ENCODE measurements around the gene PDF. TPM values are rescaled to one million over a fixed set of nuclear protein-coding genes. Genes with fewer than 3 reads are reported as not detected.
"Not testable (repeated sequence)": the region's sequence is repeated elsewhere in the genome, so short reads cannot be mapped to it uniquely, and the experiment has no call there.

Gene PDF
- total RNA-seq, 1 experiment from 2014 or later, result 12.7 TPM

DNA sequence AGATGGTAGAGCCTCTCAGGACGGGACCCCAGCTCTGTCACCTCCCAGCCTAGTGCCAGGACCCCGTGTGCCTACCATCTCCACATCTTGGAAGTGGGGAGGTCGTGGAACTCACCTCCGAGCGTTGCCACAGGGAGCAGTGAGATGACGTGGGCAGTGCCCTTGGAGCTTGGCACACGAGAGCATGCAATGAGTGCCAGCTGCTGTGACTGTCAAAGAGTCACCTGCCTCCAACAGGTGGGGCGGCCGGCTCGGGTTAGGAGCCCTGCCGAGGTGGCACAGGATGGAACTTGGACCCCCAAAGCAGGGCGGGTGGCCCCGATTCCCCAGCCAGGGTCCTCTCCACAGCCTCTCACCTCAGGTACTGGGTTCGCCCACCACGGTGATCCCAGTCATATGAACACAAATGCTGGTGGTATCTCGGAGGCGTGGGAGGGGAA lies 13.8 kb downstream of the PDF start:
- DNase-seq (ENCODE audit: low read depth), result no peak

DNA sequence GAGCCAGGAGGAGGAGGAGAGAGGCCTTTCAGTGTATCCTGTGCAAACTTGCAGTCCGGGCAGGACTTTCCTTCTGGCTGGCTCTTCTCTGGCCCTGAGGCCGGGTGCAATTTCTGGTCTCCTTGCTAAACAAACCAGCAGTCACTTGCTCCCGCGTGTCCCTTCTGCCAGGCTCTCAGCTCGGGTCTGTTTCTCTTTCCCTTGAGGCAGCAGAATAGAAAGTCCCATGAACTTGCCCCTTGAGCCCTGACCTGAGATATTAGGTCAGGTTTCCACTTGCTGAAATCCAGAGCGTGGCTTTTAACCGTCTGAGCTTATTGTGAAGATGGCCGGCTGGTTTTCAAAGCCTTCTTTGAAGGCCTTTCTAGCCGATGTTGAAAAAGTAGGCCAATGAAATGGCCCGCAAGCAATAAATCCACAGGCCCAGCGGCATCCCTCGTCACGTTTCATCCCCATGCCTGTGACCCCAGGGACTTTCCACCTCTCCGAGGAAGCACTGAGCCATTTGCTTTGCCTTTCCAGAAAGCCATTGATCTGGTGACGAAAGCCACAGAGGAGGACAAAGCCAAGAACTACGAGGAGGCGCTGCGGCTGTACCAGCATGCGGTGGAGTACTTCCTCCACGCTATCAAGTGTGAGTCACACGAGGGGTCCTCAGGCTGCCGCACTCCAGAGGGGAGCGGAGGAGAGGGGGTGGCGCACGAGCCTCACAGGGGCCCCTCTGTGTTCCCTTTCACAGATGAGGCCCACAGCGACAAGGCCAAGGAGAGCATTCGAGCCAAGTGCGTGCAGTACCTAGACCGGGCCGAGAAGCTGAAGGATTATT lies 14.7 kb downstream of the PDF start:
- peak; percentile 34 for DNase-seq (ENCODE audit: low read depth)

DNA sequence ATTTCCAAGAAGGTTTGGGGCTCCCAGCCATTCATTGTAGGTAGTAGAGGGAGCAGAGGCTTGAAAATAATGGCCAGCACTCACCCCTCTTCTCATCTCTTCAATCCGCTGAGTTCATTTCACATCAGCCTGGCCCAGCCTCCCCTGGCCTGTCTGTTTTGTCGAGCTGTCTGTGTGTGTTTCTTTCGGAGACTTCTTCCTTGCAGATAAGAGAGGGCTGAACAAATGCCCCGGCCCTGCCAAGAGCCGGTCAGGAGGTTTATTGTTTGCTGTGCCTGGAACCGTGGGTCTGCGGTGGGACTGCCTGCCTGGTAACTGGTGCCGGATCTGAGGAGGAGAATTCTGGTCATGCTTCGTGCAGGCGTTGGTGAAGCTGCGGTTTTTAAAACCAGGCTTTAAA lies 15.9 kb downstream of the PDF start:
- no peak for DNase-seq (ENCODE audit: low read depth)

DNA sequence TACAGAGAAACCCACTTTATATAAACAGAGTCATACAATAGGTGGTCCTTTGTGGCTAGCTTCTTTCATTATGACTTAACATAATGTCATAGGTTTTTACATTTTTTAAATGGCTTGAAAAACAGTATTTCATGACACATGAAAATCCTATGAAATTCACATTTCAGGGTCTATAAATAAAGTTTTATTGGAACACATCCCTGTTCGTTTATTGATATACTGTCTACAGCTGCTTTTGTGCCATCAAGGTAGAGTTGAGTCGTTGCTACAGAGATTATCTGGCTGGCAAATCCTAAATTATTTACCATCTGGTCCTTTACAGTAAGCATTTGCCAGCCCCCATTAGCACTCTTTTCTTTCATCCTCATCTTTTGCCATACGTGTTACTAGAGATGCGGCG lies 16.9 kb downstream of the PDF start:
- no peak for DNase-seq (ENCODE audit: low read depth)

DNA sequence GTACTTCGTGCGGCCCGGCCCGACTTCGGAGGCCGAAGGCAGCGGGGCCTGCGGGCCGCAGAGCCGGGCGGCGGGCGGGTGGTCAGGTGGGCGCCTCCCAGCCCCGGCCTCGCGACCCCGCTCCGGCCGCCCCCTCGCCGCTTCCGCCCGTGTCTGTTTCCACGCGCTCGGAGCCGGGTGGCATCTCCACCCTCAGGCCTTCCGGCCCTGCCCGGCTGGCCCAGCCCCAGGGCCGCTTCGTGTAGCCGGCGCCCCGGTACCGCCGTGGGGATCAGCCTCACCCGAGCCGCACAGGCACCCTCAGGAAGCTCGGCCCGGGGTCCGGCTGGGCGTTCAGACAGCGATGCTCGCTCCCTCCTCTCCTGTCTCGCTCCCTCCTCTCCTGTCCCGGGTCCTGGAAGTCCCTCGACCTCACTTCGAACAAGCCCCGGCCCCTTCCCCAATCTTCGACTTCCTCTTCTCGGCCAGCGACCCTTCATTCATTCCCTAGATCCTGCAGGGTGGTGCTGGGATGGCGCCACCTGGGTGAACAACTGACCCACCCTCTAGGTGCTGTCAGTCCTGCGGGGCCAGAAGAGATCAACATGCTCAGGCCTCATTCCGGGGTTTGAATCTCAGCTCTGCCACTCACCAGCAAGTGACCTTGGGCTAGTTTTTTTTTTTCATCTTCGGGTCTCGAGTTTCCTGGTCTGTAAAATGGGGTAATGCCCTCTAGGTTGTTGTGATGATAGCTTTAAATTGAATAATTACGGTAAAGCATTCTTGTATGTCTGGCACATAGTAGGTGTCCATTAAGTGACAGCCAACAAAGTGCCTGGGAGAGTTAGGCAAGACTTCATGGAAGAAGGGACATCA lies 18.6 kb downstream of the PDF start:
- peak; percentile 36 for DNase-seq (ENCODE audit: low read depth)

DNA sequence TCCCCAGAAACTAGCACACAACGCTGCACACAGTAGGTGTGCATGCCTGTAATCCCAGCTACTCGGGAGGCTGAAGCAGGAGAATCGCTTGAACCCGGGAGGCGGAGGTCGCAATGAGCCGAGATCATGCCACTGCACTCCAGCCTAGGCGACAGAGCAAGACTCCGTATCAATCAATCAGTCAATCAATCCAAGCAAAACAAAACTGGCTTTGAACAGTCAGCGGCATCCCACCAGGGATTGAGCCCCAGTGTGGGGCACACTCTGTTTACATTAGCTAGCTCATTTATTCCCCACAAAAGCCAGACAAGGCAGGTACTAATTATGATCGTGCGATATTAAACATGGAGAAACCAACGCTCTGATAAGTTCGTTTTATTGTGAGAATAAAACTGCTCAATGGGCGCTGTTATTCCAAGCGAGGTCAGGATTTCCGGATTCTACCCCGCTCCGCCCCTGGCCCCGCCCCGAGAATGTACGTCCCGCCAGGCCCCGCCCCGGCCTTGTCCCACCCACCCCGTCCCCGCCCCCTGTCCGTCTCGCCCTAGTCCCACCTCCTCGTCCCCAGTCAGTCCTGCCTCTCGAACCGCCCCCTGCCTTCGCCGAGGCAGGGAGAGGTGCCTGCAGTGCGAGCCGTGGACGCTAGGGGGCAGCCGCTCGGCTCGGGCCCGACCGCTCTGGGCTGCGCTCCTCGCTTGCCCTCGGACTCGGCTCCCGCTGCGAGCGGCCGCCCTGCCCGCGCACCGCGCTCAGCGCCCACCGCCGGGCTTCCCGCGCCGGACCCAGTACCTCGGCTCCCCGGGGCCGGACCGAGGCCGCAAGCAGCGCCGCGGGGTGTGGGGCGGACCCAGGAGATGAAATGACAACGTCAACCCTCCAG lies 19.5 kb downstream of the PDF start, which contains the start of gene VPS4A:
VPS4A (plus strand) TSS at position 698 of the 880 bp plus-strand sequence; CDS start at position 860, 162 bp downstream.
- peak; percentile 91 for DNase-seq (ENCODE audit: low read depth)

DNA sequence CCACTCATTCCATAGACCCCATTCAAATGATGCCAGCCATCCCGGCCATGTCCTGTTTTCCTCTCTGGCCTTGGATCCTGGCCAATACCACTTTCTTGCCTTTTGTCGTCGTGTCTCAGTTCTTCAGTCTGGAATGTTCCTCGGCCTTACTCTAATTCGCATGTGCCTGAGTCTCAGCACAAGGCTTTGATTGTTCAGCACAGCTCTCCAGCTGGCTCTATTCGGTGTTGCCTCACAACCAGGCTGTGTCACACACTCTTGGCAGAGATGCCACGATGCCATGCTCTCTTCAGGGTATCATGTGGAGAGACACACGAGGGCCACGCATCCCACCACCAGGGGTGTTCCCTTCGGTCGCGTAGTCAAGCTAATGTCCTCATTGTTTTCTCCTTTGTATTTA lies 21.1 kb downstream of the PDF start:
- DNase-seq (ENCODE audit: low read depth), result peak; percentile 19

DNA sequence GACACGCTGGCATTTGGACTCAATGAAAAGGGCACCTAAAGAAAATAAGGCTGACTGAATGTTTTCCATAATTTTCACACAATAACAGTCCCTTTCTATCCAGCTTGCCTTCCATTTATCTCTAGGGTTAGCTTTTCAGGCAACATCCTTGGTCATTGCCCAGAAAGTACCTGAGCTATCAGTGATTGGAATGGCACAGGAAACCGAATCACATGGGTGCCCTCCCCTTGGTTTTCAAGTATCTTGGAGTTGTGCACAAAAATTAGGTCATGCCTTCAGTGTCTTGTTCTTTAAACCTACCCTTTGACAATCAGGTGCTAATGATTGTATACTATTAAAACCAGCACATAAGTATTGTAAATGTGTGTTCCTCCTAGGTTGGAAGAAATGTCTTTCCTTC lies 22.5 kb downstream of the PDF start:
- DNase-seq (ENCODE audit: low read depth), result no peak

DNA sequence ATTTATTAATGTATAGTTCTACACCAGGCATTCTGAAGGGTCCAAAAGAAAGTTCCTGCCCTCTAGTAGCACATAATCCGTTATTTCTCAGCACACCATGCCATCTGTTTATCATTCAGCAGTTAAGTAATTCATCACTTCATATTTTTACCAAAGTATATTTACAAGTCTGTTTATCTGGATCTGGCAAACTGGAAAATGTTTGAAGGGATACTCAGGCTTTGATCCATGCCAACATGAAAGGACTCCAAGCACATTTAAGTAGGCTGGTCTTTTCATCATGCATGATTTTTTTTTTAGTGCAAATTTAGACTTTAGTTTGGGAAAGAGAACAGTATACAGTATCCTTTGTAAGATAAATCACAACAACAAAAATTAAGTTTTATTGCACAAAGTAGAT lies 23.3 kb downstream of the PDF start:
- no peak for DNase-seq (ENCODE audit: low read depth)

DNA sequence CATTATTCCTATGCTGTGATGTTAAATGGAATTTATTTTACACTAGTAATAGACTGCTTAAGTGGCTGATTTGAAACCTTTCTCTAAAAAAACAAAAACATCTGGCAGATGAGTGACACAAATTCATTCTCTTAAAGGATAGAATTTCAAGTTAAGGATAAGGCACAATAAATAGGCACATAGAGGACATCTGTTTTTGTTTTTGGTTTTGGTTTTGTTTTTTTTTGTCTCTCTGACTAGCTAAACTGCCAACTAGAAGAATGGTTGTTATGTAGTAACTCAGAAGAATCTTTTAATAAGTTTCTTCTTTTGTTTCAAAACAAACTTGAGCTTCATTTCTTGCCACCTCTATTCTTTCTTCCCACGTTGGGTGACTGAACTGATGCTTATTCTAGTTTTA lies 24.4 kb downstream of the PDF start:
- no peak for DNase-seq (ENCODE audit: low read depth)

DNA sequence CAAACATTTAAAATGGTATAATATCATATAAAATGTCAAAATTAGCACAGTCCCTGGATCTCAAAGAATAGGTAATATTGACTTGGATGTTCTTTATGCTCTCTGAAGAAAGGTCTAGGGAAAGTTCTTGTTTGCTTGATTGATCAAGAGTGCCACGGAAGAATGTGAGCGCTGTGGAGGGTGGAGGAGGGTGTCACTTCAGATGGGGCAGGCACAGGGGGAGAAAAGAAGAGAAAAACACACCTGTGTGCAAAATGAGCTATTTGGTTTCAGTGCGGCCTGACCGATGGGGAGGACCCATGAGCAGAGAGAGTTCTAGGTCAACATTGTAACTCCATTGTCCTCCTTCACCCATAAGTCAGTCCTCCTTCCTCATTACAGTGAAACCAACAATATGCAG lies 28.1 kb downstream of the PDF start:
- no peak for DNase-seq (ENCODE audit: low read depth)

DNA sequence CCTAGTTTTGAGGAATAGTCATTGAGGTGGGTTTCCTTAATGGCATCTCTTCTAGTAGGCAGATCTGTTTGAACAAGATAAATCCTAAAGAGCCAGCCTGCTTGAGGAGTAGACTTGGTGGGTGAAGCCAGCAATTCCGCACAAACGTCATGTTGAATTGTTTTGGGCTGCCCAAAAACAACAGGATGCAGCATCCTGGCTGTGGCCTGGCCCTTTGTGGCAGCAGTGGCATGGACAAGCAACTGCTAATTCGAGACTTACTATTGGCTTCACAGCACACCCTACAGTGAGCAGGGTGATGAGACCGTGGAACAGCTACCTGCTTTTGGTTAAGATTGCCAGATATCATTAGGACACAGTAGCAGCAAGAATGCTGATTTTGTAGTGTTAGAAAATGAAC lies 28.5 kb downstream of the PDF start:
- DNase-seq (ENCODE audit: low read depth), result no peak

DNA sequence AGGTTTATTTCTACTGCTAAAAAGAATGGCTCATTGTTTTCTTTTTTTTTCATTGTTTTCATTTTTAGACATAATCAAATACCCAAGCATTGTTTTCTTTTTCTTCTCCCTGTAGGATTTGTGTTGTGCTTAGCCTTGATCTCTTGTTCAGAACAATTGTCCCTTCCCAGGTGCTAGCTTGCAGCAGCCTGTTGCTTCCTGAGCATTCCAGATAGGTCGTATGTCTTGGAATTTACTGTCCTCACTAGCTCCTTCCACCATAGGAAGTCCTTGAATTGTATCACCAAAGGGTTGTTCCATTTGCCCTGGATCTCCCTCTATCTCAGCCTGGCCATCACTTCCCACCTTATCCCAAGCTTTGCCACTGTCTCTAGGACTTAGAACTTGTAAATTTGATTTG lies 29.2 kb downstream of the PDF start:
- no peak for DNase-seq (ENCODE audit: low read depth)

DNA sequence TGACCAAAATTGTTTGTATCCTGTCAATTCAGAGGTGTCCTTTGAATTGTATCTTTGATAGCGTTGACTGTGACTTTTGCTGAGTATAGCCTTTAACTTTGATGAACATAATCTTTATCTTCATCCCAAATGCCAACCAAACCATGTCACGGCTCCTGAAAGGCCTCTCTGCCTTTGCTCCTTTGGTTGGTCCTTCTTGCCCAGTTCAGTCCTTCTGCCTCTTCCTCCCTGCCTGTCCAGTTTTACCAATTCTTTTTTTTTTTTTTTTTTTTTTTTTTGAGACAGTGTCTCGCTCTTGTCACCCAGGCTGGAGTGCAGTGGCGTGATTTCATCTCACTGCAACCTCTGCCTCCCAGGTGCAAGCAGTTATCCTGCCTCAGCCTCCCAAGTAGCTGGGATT lies 32.1 kb downstream of the PDF start:
- no peak for DNase-seq (ENCODE audit: low read depth)

DNA sequence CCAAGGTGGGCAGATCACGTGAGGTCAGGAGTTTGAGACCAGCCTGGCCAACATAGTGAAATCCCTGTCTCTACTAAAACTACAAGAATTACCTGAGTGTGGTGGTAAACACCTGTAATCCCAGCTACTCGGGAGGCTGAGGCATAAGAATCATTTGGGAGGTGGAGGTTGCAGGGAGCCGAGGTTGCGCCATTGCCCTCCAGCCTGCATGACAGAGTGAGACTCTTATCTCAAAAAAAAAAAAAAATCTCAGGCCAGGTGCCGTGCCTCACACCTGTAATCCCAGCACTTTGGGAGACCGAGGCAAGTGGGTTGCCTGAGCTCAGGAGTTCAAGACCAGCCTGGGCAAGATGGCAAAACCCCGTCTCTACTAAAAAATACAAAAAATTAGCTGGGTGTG lies 33.6 kb downstream of the PDF start:
- not testable (repeated sequence) for DNase-seq (ENCODE audit: low read depth)

DNA sequence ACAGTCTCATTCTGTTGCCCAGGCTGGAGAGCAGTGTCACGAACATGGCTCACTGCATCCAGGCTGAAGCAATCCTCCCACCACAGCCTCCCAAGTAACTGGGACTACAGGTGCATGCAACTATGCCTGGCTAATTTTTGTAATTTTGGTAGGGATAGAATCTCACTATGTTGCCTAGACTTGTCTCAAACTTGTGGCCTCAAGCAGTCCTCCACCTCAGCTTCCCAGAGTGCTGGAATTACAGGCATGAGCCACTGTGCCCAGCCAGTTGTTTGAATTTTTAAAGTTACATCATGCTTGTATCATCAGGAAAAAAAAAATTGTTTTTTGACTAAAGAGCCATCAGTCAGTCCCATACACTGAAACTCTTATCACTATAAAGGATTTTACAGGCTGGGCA lies 36.3 kb downstream of the PDF start:
- DNase-seq (ENCODE audit: low read depth), result no peak

DNA sequence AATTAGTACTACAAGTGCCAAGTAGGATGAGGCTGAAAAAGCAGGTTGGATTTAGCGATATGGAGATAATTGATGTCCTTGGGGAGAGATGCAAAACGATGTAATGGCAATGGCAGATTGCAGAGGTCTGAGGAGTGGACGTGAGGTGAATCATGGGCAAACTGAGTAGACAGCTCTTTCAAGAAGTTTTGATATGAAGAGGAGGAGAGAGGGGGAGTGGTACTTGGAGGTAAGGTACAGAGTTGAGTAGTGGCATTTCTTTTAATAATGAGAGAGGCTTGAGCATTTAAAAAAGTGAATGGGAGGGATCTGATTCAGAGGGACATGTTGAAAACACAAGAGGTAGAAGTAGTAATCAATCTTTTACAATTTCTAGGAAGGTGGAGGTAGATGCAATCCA lies 37.0 kb downstream of the PDF start:
- no peak for DNase-seq (ENCODE audit: low read depth)

DNA sequence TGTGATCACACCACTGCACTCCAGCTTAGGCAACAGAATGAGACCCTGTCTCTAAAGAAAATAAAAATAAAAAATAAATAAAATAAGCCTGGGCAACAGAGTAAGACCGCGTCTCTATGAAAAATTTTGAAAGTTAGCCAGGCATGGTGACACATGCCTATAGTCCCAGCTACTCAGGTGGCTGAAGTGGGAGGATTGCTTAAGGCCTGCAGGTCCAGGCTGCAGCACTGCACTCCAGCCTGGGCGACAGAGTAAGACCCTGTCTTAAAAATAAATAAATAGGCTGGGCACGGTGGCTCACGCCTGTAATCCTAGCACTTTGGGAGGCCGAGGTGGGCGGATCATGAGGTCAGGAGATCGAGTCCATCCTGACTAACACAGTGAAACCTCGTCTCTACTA lies 38.7 kb downstream of the PDF start:
- not testable (repeated sequence) for DNase-seq (ENCODE audit: low read depth)

DNA sequence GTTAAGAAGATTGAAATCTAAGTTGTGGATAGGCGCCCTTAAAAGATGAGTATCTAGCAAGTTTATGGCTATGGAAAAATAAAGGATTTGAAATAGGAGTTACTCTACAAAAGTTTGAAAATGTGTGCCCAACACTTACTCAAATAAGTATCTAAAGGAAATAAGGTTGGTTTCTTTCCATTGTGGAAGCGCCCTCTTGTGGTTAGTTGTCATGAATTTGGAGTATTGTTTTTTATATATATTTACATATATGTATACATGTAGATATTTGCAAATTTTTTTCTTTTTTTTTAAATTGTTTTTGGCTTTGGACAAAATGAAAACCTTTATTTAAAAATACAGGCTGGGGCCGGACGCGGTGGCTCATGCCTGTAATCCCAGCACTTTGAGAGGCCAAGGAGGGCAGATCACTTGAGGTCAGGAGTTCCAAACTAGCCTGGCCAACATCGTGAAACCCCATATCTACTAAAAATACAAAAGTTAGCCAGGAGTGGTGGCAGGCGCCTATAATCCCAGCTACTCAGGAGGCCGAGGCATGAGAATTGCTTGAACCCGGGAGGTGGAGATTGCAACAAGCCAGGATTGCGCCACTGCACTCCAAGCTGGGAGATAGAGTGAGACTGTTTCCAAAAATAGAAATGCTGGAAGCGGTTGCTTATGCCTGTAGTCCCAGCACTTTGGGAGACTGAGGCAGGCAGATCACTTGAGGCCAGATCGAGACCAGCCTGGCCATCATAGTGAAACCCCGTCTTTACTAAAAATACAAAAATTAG lies 43.3 kb downstream of the PDF start:
- DNase-seq (ENCODE audit: low read depth), result peak; percentile 58

DNA sequence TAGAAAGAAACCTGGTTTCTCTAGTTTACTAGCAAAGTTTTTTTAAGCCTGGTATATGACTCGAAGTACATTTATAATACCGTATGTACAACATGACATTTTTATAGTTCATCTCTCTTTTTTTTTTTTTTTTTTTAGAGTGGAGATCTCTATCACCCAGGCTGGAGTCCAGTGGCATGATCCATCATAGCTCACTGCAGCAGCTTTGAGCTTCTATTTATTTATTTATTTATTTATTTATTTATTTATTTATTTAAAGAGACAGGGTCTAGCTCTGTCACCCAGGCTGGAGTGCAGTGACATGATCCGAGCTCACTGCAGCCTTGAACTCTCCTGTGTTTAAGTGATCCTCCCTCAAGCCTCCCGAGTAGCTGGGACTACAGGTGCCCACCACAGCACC lies 45.1 kb downstream of the PDF start:
- no peak for DNase-seq (ENCODE audit: low read depth)

DNA sequence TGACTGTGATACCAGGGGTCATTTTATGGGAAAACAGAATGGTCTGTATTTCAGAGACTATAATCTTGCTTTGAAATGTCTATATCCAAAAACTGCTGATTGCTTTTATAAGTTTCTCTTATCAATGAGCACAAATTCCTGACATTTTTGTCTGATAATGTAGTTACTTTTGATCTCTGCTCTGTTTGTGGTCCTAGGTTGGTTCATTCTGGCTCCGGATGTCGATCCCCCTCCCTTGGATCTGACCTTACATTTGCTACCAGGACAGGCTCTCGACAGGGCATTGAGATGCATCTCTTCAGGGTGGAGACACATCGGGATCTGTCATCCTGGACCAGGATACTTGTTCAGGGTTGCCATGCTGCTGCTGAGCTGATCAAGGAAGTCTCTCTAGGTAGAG lies 46.5 kb downstream of the PDF start:
- no peak for DNase-seq (ENCODE audit: low read depth)

All from RPMI7951 (cell line).